CD4-positive, alpha-beta T cell (primary cell): ENCODE measurements around the gene DNAAF5. TPM values are rescaled to one million over a fixed set of nuclear protein-coding genes. Genes with fewer than 3 reads are reported as not detected.

Experiments
- ATAC-seq: fragments of 200-7000 bp; cut with Tn5 transposase; one replicate; pipeline ENCODE4 v1.10.0; 2022; ENCODE audit warnings: mild to moderate bottlenecking; ENCODE audit not compliant: poor library complexity
- CTCF ChIA-PET: fragments of 350-600 bp; sonication (Branson Sonifier 250); formaldehyde crosslinking; loops from one replicate; lab custom pipeline; 2021; ENCODE audit warnings: antibody characterized with exemption, inconsistent platforms; lab: Charles Lee
- POLR2A ChIA-PET: fragments of 350-600 bp; sonication (Branson Sonifier 250); formaldehyde crosslinking; loops from one replicate; lab custom pipeline; 2021; ENCODE audit warnings: antibody characterized with exemption, inconsistent platforms; lab: Charles Lee
- DNase-seq, 14 experiments: peaks; one replicate each; pipeline ENCODE4 v3.0.0-alpha.2; 2013 to 2020; ENCODE audit warnings: mixed read lengths in 2 of 14
- H3K27ac ChIP-seq, 2 donors: one replicate each; pipeline versions ENCODE4 v1.5.1 to v1.7.0; 2013; ENCODE audit warnings: low read length in 2 of 2, low read depth in 1 of 2, mild to moderate bottlenecking in 1 of 2
- H3K27me3 ChIP-seq, 2 experiments: 1 replicate in 1 of 2; 2 replicates in 1 of 2; pipeline versions ENCODE4 v1.6.1 to v1.7.0; 2013; ENCODE audit warnings: low read length in 2 of 2, control low read depth in 1 of 2, mild to moderate bottlenecking in 1 of 2, moderate library complexity in 1 of 2; ENCODE audit not compliant: insufficient read depth in 2 of 2, control insufficient read depth in 1 of 2
- H3K36me3 ChIP-seq: one replicate; pipeline ENCODE4 v1.6.1; 2013; ENCODE audit warnings: low read length, control low read depth; ENCODE audit not compliant: insufficient read depth
- H3K4me1 ChIP-seq: one replicate; pipeline ENCODE4 v1.6.1; 2013; ENCODE audit warnings: low read length, control low read depth; ENCODE audit not compliant: insufficient read depth
- H3K4me3 ChIP-seq: one replicate; pipeline ENCODE4 v1.5.1; 2013; ENCODE audit warnings: mild to moderate bottlenecking, low read length, moderate library complexity
- H3K9me3 ChIP-seq, 2 experiments: 1 replicate in 1 of 2; 2 replicates in 1 of 2; pipeline versions ENCODE4 v1.6.1 to v1.7.0; 2013; ENCODE audit warnings: low read length in 2 of 2, mild to moderate bottlenecking in 2 of 2, control low read depth in 1 of 2, moderate library complexity in 1 of 2; ENCODE audit not compliant: control insufficient read depth in 1 of 2, insufficient read depth in 1 of 2
- H3K27ac Mint-ChIP-seq: one replicate; pipeline ENCODE4 v1.8.0; 2020; ENCODE audit warnings: mixed read lengths
- H3K27me3 Mint-ChIP-seq: one replicate; pipeline ENCODE4 v1.8.0; 2021; ENCODE audit warnings: mixed read lengths
- H3K36me3 Mint-ChIP-seq: one replicate; pipeline ENCODE4 v1.8.0; 2021; ENCODE audit warnings: low read depth, mixed read lengths
- H3K4me1 Mint-ChIP-seq: one replicate; pipeline ENCODE4 v1.8.0; 2021; ENCODE audit warnings: low read depth, mixed read lengths
- H3K4me3 Mint-ChIP-seq: one replicate; pipeline ENCODE4 v1.8.0; 2020; ENCODE audit warnings: mild to moderate bottlenecking, mixed read lengths
- H3K9me3 Mint-ChIP-seq: one replicate; pipeline ENCODE4 v1.8.0; 2020; ENCODE audit warnings: mixed read lengths
- CTCF ChIP-seq: fragments of 200-600 bp; IDR thresholded peaks from one replicate; pipeline ENCODE4 v1.8.0; 2022; ENCODE audit warnings: antibody characterized with exemption, mild to moderate bottlenecking
- intact Hi-C, 2 experiments: fragments of 100-400 bp; cut with DNase I in 1 of 2; cut with micrococcal nuclease in 1 of 2; formaldehyde crosslinking; loops; one replicate each; pipeline versions ENCODE4 v1.15.1 to v1.9.0; 2023 to 2025; cut with DNase I, micrococcal nuclease
- total RNA-seq, 174 experiments: library from RNA in 2 of 174; stranded (reverse) in 2 of 174; gene quantifications; one replicate each; pipeline ENCODE4 v1.2.3 and lab custom pipeline; 2021 to 2026

The DNAAF5 gene
- total RNA-seq, 2 experiments from 2014 or later = 4.8 to 6.1 TPM

GRCh38 chr7:778271-778967 lies 51.9 kb downstream of the DNAAF5 start:
- H3K27me3 ChIP-seq = no peaks in the 10 kb centered on the region
- Mint-ChIP-seq H3K4me1 (no peaks in the 10 kb centered on the region), H3K27me3 (no peaks in the 10 kb centered on the region), H3K36me3 (peaks cover 45% of the 10 kb centered on the region), H3K27ac (no peak overlapping the region), H3K9me3 (no peaks in the 10 kb centered on the region), H3K4me3 (no peak overlapping the region)
- no peaks in the 10 kb centered on the region for H3K4me1 ChIP-seq
- TF ChIP-seq CTCF = no peak
- no peak overlapping the region for H3K4me3 ChIP-seq
- H3K36me3 ChIP-seq = peaks cover 31% of the 10 kb centered on the region
- peaks cover 0 to 5% of the 10 kb centered on the region in 2 experiments for H3K9me3 ChIP-seq
- POLR2A ChIA-PET = no interaction called here
- ATAC-seq = no peak
- intact Hi-C loops = no loop called here
- CTCF ChIA-PET = no interaction called here
- H3K27ac ChIP-seq = no peak overlapping the region
- DNase-seq = no peak

DNA sequence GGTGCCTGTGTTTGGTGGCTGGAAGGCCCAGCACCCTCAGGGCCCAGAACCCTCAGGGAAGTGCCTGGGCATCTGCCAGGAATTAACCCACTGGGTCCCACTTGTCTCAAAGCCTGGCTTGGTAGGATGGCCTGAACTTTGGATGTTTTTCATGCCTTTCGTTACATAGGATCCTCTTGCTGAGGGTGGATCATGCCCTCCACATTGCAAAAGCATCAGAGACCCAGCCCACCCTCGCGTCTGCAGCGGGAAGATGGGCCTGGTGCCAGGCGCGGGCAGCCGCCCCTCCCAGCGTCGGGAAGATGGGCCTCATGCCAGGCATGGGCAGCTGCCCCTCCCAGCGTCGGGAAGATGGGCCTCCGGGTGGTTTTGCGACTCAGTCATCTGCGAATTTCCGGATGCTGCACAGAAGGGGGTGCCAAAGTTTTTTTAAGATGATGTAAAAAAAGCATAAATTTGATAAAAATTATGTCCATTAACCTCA lies 52.5 kb downstream of the DNAAF5 start:
- Mint-ChIP-seq H3K4me1 (no peaks in the 10 kb centered on the region), H3K27ac (no peak overlapping the region), H3K27me3 (no peaks in the 10 kb centered on the region), H3K9me3 (no peaks in the 10 kb centered on the region), H3K4me3 (no peak overlapping the region), H3K36me3 (peaks cover 49% of the 10 kb centered on the region)
- no peak overlapping the region for H3K27ac ChIP-seq
- H3K4me3 ChIP-seq = no peak overlapping the region
- ATAC-seq = no peak
- intact Hi-C loops = no loop called here
- TF ChIP-seq CTCF = no peak
- CTCF ChIA-PET = no interaction called here
- peaks cover 0 to 5% of the 10 kb centered on the region in 2 experiments for H3K9me3 ChIP-seq
- peaks cover 30% of the 10 kb centered on the region for H3K36me3 ChIP-seq
- no peak for DNase-seq
- H3K4me1 ChIP-seq = no peaks in the 10 kb centered on the region
- no peaks in the 10 kb centered on the region for H3K27me3 ChIP-seq
- POLR2A ChIA-PET = no interaction called here

DNA sequence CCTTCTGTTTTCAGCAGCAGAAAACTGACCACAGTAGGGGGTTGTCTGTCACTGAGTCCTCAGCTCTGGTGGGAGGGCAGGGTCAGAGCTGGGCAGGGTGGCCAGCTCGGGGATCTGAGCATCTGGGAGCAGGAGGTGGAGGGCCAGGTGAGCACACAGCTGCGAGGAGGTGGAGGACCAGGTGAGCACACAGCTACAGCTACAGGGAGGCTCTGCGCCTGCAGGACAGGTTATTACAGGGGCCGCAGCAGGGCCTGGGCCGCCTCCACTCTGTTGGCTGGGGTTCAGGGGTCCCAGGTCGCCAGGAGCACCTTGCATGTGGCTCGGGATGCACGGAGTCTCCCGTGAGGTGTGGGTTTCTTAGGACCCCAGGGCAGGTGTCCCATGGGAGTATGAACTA lies 53.0 kb downstream of the DNAAF5 start:
- H3K27me3 Mint-ChIP-seq = no peaks in the 10 kb centered on the region
- H3K27me3 ChIP-seq = no peaks in the 10 kb centered on the region
- H3K4me3 ChIP-seq = no peak overlapping the region
- no peaks in the 10 kb centered on the region for H3K4me1 ChIP-seq
- H3K4me1 Mint-ChIP-seq = no peaks in the 10 kb centered on the region
- CTCF ChIA-PET = no interaction called here
- no peak overlapping the region for H3K27ac ChIP-seq
- DNase-seq = no peak
- no peak for ATAC-seq
- no peak for TF ChIP-seq CTCF
- peaks cover 0 to 5% of the 10 kb centered on the region in 2 experiments for H3K9me3 ChIP-seq
- intact Hi-C loops = no loop called here
- POLR2A ChIA-PET = no interaction called here
- peaks cover 30% of the 10 kb centered on the region for H3K36me3 ChIP-seq
- H3K9me3 Mint-ChIP-seq = no peaks in the 10 kb centered on the region
- H3K4me3 Mint-ChIP-seq = no peak overlapping the region
- no peak overlapping the region for H3K27ac Mint-ChIP-seq
- H3K36me3 Mint-ChIP-seq = peaks cover 54% of the 10 kb centered on the region
